ENCODE measurements around the gene SIK1.

The SIK1 gene

DNA sequence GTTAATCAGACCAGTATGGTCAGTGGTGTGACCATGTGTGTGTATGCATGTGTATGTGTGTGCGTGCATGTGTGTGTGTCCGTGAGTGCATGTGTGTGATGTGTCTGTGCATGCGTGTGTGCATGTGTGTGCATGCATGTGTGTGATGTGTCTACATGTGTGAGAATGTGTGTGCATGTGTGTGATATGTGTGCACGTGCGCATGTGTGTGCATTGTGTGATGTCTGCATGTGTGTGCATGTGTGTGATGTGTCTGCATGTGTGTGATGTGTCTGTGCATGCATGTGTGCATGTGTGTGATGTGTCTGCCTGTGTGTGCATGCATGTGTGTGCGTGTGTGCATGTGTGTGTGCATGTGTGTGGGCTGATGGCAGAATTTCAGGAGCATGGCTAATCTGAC is 58.2 kb downstream of the SIK1 start:
- Mint-ChIP-seq H3K4me3 (no peak overlapping the region), H3K9me3 (no peaks in the 10 kb centered on the region), H3K4me1 (peaks cover 6% of the 10 kb centered on the region), H3K36me3 (no peaks in the 10 kb centered on the region), H3K27ac (no peak overlapping the region)
- ATAC-seq (no peak), DNase-seq (ENCODE audit: low spot score in 2 of 2) (no peak)

DNA sequence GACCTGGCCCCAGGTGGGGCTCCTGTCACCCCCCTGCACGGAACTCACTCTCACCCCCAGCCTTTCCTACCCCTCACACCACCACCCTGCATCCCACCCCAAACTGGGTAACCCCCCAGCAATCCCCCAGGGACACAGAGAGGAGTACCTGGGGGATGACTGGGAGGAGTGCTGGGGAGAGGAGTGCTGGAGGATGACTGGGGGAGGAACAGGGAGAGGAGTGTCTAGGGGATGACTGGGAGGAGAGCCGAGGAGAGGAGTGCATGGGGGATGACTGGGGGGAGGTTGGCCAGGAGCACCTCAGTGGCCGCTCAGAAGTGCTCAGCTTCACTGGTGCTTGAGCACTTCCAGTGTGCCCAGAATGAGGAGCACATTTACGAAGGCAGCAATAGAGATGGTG is 59.1 kb downstream of the SIK1 start:
- DNase-seq (ENCODE audit: low spot score in 2 of 2) (no peak), ATAC-seq (no peak)
- H3K9me3 Mint-ChIP-seq, result no peaks in the 10 kb centered on the region
- no peak overlapping the region for H3K27ac Mint-ChIP-seq
- H3K4me3 Mint-ChIP-seq, result no peak overlapping the region
- H3K4me1 Mint-ChIP-seq, result peaks cover 12% of the 10 kb centered on the region
- no peaks in the 10 kb centered on the region for H3K36me3 Mint-ChIP-seq

DNA sequence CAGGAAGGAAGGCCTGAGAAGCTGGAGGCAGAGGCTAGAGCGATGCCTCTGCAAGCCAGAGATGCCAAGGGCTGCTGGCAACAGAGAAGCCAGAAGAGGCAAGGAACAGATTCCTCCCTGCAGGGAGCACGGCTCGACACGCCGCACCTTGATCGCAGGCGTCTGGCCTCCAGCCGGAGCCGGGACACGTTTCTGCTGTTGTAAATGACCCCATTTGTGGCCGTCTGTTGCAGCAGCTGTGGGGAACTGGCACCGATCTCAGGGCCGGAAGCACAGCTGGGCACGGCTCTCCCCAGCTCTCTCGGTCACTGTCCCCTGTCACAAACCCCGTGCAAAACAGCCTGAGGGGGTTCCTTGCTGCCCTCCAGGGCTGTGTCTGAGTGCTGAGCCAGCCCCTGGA is 59.6 kb downstream of the SIK1 start:
- H3K36me3 Mint-ChIP-seq, result peaks cover 5% of the 10 kb centered on the region
- no peak overlapping the region for H3K27ac Mint-ChIP-seq

DNA sequence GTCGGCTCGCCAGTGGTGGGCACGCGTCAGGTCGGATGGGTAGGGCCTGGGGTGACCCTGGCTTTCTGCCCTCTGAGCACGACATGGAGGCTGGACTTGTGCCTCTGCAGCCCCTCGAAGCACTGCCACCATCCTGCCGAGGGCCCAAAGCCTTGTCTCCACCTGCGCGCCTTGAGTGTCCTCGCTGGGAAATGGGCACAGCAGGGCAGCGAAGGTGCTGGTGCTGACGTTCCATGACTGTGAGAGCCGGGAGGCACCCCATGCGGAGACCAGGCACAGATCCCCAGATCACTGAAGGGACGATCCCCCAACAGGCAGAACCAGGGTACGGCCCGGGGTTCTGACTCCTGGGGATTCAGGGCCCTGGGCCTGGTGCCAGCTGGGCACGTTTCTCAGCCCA is 60.3 kb downstream of the SIK1 start:
- Mint-ChIP-seq H3K36me3 (peaks cover 5% of the 10 kb centered on the region), H3K27ac (no peak overlapping the region), H3K4me3 (no peak overlapping the region), H3K9me3 (no peaks in the 10 kb centered on the region), H3K4me1 (peaks cover 22% of the 10 kb centered on the region)
- ATAC-seq, result no peak
- no peak for DNase-seq (ENCODE audit: low spot score in 2 of 2)

More for the DNA sequence above, 59.6 kb downstream of the SIK1 start:
- ATAC-seq (no peak), DNase-seq (ENCODE audit: low spot score in 2 of 2) (no peak)
- Mint-ChIP-seq H3K9me3 (no peaks in the 10 kb centered on the region), H3K4me3 (no peak overlapping the region), H3K4me1 (peaks cover 17% of the 10 kb centered on the region)

DNA sequence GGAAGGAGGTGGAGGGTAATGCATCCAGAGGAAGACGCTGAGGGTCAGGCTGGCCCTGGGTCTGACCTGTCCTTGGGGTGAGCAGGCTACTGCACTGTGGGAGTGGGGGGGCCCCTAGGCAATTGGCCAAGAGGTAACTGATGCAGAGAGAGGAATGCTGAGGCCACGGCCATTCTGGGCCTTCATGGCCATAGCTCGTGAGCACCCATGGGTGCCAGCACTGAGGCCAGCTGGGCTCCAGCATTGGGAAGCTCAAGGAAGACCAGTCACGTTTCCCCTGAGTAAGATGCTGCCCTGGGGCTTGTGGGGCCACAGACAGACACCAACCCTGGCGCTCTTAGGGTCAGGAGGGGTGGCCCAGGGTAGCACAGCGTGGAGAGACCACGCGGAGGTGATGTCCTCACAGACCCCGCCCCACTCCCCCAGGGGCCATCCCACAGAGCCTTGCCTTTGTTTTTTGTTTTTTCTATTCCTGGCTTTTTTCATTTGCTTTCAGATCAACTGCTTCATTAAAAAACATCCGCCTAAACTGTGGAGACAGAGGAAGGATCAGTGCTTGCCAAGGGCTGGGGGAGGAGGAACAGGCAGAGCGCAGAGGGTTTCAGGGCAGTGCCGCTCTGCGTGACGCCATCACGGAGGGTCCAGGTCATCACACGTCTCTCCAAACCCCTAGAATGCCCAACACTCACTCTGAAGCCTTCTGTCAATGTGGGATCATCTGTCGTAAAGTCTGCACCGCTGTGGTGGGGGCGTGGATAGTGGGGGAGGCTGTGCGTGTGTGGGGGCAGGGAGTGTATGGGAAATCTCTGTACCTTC is 61.1 kb downstream of the SIK1 start:
- H3K36me3 Mint-ChIP-seq, result peaks cover 5% of the 10 kb centered on the region
- DNase-seq (ENCODE audit: low spot score in 2 of 2) (no peak), ATAC-seq (no peak)
- H3K4me3 Mint-ChIP-seq, result no peak overlapping the region
- peaks cover 30% of the 10 kb centered on the region for H3K4me1 Mint-ChIP-seq
- no peak overlapping the region for H3K27ac Mint-ChIP-seq
- H3K9me3 Mint-ChIP-seq, result no peaks in the 10 kb centered on the region

DNA sequence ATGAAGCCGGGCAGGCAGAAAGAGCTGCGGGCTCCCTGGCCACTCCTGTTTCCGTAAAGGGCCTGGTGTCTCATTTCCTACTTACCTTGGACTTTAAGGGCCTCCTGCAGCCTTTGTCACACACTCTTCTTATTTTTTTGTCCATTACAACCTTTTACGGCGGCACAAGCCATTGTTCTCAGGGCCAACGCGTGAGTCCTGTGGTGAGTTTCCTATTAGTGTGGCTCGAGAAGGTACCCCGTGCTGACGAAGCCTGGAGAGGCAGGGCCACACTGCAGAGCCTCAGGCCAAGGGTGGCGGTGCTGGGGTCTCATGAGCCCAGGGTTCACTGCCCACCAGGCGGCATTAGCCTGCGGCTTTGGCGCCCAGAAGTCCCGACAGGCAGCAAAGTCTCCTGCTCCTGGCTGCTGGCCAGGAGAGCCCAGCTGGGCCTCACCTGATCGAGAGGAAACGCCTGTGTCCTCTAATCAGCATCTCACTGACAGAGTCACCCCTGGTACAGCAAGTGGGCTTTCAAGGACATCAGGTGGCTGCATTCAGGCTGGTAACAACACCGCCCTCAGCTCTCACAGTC is 62.0 kb downstream of the SIK1 start:
- Mint-ChIP-seq H3K4me3 (no peak overlapping the region), H3K27ac (no peak overlapping the region), H3K4me1 (peaks cover 31% of the 10 kb centered on the region), H3K9me3 (no peaks in the 10 kb centered on the region), H3K36me3 (peaks cover 5% of the 10 kb centered on the region)
- DNase-seq (ENCODE audit: low spot score in 2 of 2) (no peak), ATAC-seq (no peak)
